Measurements from ENCODE around the gene TRIO.

Gene TRIO

GRCh38 chr5:14142827-14143545 is at the start of gene TRIO (continued):
- no peak for TF ChIP-seq ZNF112 (tag by site-specific recombination; IDR thresholded peaks at IDR 0.05)
- no peak for TF ChIP-seq ZNF701 (tag by site-specific recombination; IDR thresholded peaks at IDR 0.05)
- no peak for TF ChIP-seq ZNF274 (IDR thresholded peaks at IDR 0.05; ENCODE audit: low read length)
- TF ChIP-seq ZNF274 (tag by site-specific recombination; IDR thresholded peaks at IDR 0.05; ENCODE audit: borderline replicate concordance), result no peak
- peak; percentile 90 for TF ChIP-seq ZNF398 (tag by site-specific recombination; IDR thresholded peaks at IDR 0.05)
- TF ChIP-seq ZNF623 (tag by site-specific recombination; IDR thresholded peaks at IDR 0.05), result no peak
- TF ChIP-seq ZFP3 (tag by site-specific recombination; IDR thresholded peaks at IDR 0.05; ENCODE audit: low read depth), result no peak
- TF ChIP-seq ZNF677 (tag by site-specific recombination; IDR thresholded peaks at IDR 0.05), result peak; percentile 49; the same call in 1 of the 2 replicates
- TF ChIP-seq ZNF140 (tag by site-specific recombination; IDR thresholded peaks at IDR 0.05), result no peak
- TF ChIP-seq ZNF311 (tag by site-specific recombination; IDR thresholded peaks at IDR 0.05; ENCODE audit: borderline replicate concordance), result no peak
- TF ChIP-seq ZNF596 (tag by site-specific recombination; IDR thresholded peaks at IDR 0.05), result no peak
- no peak for TF ChIP-seq ZNF132 (tag by site-specific recombination; IDR thresholded peaks at IDR 0.05; ENCODE audit: borderline replicate concordance)
- peak; percentile 53; the same call in 1 of the 2 replicates for TF ChIP-seq YY1 (tag by site-specific recombination; IDR thresholded peaks at IDR 0.05)
- no peak for TF ChIP-seq ZNF639 (tag by site-specific recombination; IDR thresholded peaks at IDR 0.05)
- no peak for TF ChIP-seq PRDM2 (tag by site-specific recombination; IDR thresholded peaks at IDR 0.05; ENCODE audit: borderline replicate concordance)
- no peak for TF ChIP-seq GLI4 (tag by site-specific recombination; IDR thresholded peaks at IDR 0.05)
- TF ChIP-seq ZNF76 (tag by site-specific recombination; IDR thresholded peaks at IDR 0.05; ENCODE audit: borderline replicate concordance, low read depth), result peak; percentile 48; the same call in 1 of the 2 replicates
- no peak for TF ChIP-seq ZNF302 (tag by site-specific recombination; IDR thresholded peaks at IDR 0.05; ENCODE audit: low read depth)
- TF ChIP-seq ZNF629 (tag by site-specific recombination; IDR thresholded peaks at IDR 0.05), result peak; percentile 63; the same call in 1 of the 2 replicates
- TF ChIP-seq ZBTB20 (tag by site-specific recombination; IDR thresholded peaks at IDR 0.05), result peak; percentile 76
- TF ChIP-seq ZNF488 (tag by site-specific recombination; IDR thresholded peaks at IDR 0.05), result no peak
- no peak for TF ChIP-seq ZNF146 (tag by site-specific recombination; IDR thresholded peaks at IDR 0.05)
- TF ChIP-seq HOXC10 (CRISPR knock-in tag; IDR thresholded peaks at IDR 0.05), result no peak
- TF ChIP-seq ZNF580 (tag by site-specific recombination; IDR thresholded peaks at IDR 0.05), result 0 out of 2 replicates have a peak, but pooled peaks have one; percentile 12
- TF ChIP-seq OSR2 (tag by site-specific recombination; IDR thresholded peaks at IDR 0.05), result no peak
- TF ChIP-seq ZNF600 (tag by site-specific recombination; IDR thresholded peaks at IDR 0.05), result peak; percentile 78
